ENCODE results near the gene CWF19L1. TPM values are rescaled to one million over a fixed set of nuclear protein-coding genes. Genes with fewer than 3 reads are reported as not detected.

CWF19L1 gene
- total RNA-seq, 2 donors from 2014 or later = 31.6 to 35.4 TPM

- no peak for DNase-seq
- peaks cover 37% of the 10 kb centered on the region for H3K27me3 ChIP-seq (ENCODE audit: control insufficient read depth, insufficient read depth, low read length, poor library complexity, severe bottlenecking)
- no peaks in the 10 kb centered on the region for H3K36me3 ChIP-seq (ENCODE audit: control insufficient read depth, insufficient read depth, low read length)
- no peaks in the 10 kb centered on the region for H3K9me3 ChIP-seq (ENCODE audit: control insufficient read depth, low read length)
- no peak overlapping the region for H3K4me3 ChIP-seq (ENCODE audit: low read length)
- Mint-ChIP-seq H3K27me3 (ENCODE audit: insufficient read depth) (peaks cover 36% of the 10 kb centered on the region), H3K4me3 (no peak overlapping the region), H3K36me3 (ENCODE audit: low read depth) (no peaks in the 10 kb centered on the region), H3K9me3 (no peaks in the 10 kb centered on the region), H3K4me1 (peaks cover 3% of the 10 kb centered on the region), H3K27ac (no peak overlapping the region)
- H3K4me1 ChIP-seq (ENCODE audit: control insufficient read depth, insufficient read depth, low read length) = peaks cover 4% of the 10 kb centered on the region
- H3K27ac ChIP-seq (ENCODE audit: low read depth, low read length) = no peak overlapping the region
- 83 to 100% methylated on average over 3 of the region's 3 CpGs for WGBS, 2 experiments (ENCODE audit: insufficient coverage in 1 of 2, insufficient read length in 1 of 2)
- no peak for TF ChIP-seq CTCF (conservative IDR thresholded peaks at IDR 0.05)
- H3K9ac ChIP-seq (ENCODE audit: extremely low read depth, low read length, poor library complexity, severe bottlenecking) = no peak overlapping the region
Observed at GRCh38 chr10:100291356-100291755, 23.9 kb upstream of the CWF19L1 start.

GRCh38 chr10:100289641-100290040, 22.2 kb upstream of the CWF19L1 start:
- no peak overlapping the region for H3K4me3 ChIP-seq (ENCODE audit: low read length)
- peaks cover 11% of the 10 kb centered on the region for H3K4me1 Mint-ChIP-seq
- H3K27me3 ChIP-seq (ENCODE audit: control insufficient read depth, insufficient read depth, low read length, poor library complexity, severe bottlenecking) = peaks cover 33% of the 10 kb centered on the region
- no peak overlapping the region for H3K9ac ChIP-seq (ENCODE audit: extremely low read depth, low read length, poor library complexity, severe bottlenecking)
- H3K9me3 ChIP-seq (ENCODE audit: control insufficient read depth, low read length) = no peaks in the 10 kb centered on the region
- H3K27me3 Mint-ChIP-seq (ENCODE audit: insufficient read depth) = peaks cover 28% of the 10 kb centered on the region
- peaks cover 4% of the 10 kb centered on the region for H3K4me1 ChIP-seq (ENCODE audit: control insufficient read depth, insufficient read depth, low read length)
- H3K4me3 Mint-ChIP-seq = no peak overlapping the region
- no peaks in the 10 kb centered on the region for H3K9me3 Mint-ChIP-seq
- no peak overlapping the region for H3K27ac Mint-ChIP-seq
- DNase-seq = no peak
- peaks cover 2% of the 10 kb centered on the region for H3K36me3 Mint-ChIP-seq (ENCODE audit: low read depth)
- TF ChIP-seq CTCF (conservative IDR thresholded peaks at IDR 0.05) = no peak
- H3K27ac ChIP-seq (ENCODE audit: low read depth, low read length) = no peak overlapping the region
- H3K36me3 ChIP-seq (ENCODE audit: control insufficient read depth, insufficient read depth, low read length) = no peaks in the 10 kb centered on the region
- 91 to 100% methylated on average over 1 to 2 of the region's 2 CpGs for WGBS, 2 experiments (ENCODE audit: insufficient coverage in 1 of 2, insufficient read length in 1 of 2)

- Histone ChIP-seq H3K4me3 (ENCODE audit: low read length) (no peak overlapping the region), H3K9me3 (ENCODE audit: control insufficient read depth, low read length) (no peaks in the 10 kb centered on the region), H3K36me3 (ENCODE audit: control insufficient read depth, insufficient read depth, low read length) (peaks cover 2% of the 10 kb centered on the region), H3K9ac (ENCODE audit: extremely low read depth, low read length, poor library complexity, severe bottlenecking) (no peak overlapping the region), H3K27me3 (ENCODE audit: control insufficient read depth, insufficient read depth, low read length, poor library complexity, severe bottlenecking) (peaks cover 30% of the 10 kb centered on the region), H3K27ac (ENCODE audit: low read depth, low read length) (no peak overlapping the region), H3K4me1 (ENCODE audit: control insufficient read depth, insufficient read depth, low read length) (peaks cover 4% of the 10 kb centered on the region)
- 95 to 100% methylated on average over 2 to 5 of the region's 5 CpGs for WGBS, 2 experiments (ENCODE audit: insufficient coverage in 1 of 2, insufficient read length in 1 of 2)
- no peak for TF ChIP-seq CTCF (conservative IDR thresholded peaks at IDR 0.05)
- Mint-ChIP-seq H3K4me3 (no peak overlapping the region), H3K36me3 (ENCODE audit: low read depth) (peaks cover 2% of the 10 kb centered on the region), H3K27me3 (ENCODE audit: insufficient read depth) (peaks cover 18% of the 10 kb centered on the region), H3K9me3 (no peaks in the 10 kb centered on the region), H3K4me1 (peaks cover 14% of the 10 kb centered on the region), H3K27ac (no peak overlapping the region)
- no peak for DNase-seq
Observed at GRCh38 chr10:100288196-100288595, 20.8 kb upstream of the CWF19L1 start.
